SK-MEL-5 (cell line): ENCODE measurements around the gene C20orf204. TPM values are rescaled to one million over a fixed set of nuclear protein-coding genes. Genes with fewer than 3 reads are reported as not detected.

Experiments used
- DNase-seq: peaks from one replicate; pipeline ENCODE4 v3.0.0-alpha.2; 2016; ENCODE audit warnings: low read depth, low spot score
- in situ Hi-C: cut with HindIII; loops from 2 replicates; pipeline ENCODE4 v1.10.0; 2016; ENCODE audit warnings: low sequenced_read_pairs, high pct_unique_total_duplicates, low pct_unique_long_range_greater_than_20kb
- total RNA-seq: library from RNA; depleted of rRNA; stranded (reverse); fragments of >200 nt; shearing (Covaris generic); gene quantifications from 2 replicates; pipeline ENCODE4 v1.2.3, GENCODE V29; 2014

The C20orf204 gene
- total RNA-seq, 1 experiment from 2014 or later, result 0.37 TPM

GRCh38 chr20:64024141-64024990 is 11.6 kb upstream of the C20orf204 start:
- in situ Hi-C loops, result no loop called here
- DNase-seq, result peak; percentile 75

- in situ Hi-C loops, result no loop called here
- DNase-seq, result no peak
Observed at GRCh38 chr20:64025101-64025825, 10.7 kb upstream of the C20orf204 start.

- no peak for DNase-seq
- in situ Hi-C loops, result no loop called here
Observed at GRCh38 chr20:64025826-64026412, 10.1 kb upstream of the C20orf204 start.

GRCh38 chr20:64027981-64028685 is 7.8 kb upstream of the C20orf204 start:
- no peak for DNase-seq
- in situ Hi-C loops, result no loop called here

- no peak for DNase-seq
- in situ Hi-C loops, result no loop called here
Observed at GRCh38 chr20:64029293-64030117, 6.5 kb upstream of the C20orf204 start.

- no peak for DNase-seq
- in situ Hi-C loops, result no loop called here
Observed at GRCh38 chr20:64030371-64031134, 5.4 kb upstream of the C20orf204 start.

- DNase-seq, result no peak
- in situ Hi-C loops, result no loop called here
Observed at GRCh38 chr20:64031822-64032314, 4.1 kb upstream of the C20orf204 start.

- no peak for DNase-seq
- in situ Hi-C loops, result no loop called here
Observed at GRCh38 chr20:64032706-64033624, 3.0 kb upstream of the C20orf204 start.

GRCh38 chr20:64033981-64034493 is 1.9 kb upstream of the C20orf204 start:
- no peak for DNase-seq
- in situ Hi-C loops, result no loop called here

GRCh38 chr20:64035066-64035932 is 683 bp upstream of the C20orf204 start:
- in situ Hi-C loops, result no loop called here
- DNase-seq, result no peak

- in situ Hi-C loops, result no loop called here
- no peak for DNase-seq
Observed at GRCh38 chr20:64036346-64037198, 590 bp downstream of the C20orf204 start.

GRCh38 chr20:64037199-64037497 is 1.2 kb downstream of the C20orf204 start:
- DNase-seq, result no peak

GRCh38 chr20:64037498-64038213 is 1.7 kb downstream of the C20orf204 start:
- DNase-seq, result no peak
- in situ Hi-C loops, result no loop called here

More at GRCh38 chr20:64037199-64037497, 1.2 kb downstream of the C20orf204 start:
- in situ Hi-C loops, result no loop called here
